Thyroid gland (tissue), 4 donors: Measurements from ENCODE around the gene GRIN3B. TPM values are rescaled to one million over a fixed set of nuclear protein-coding genes. Genes with fewer than 3 reads are reported as not detected.

Experiments
- DNase-seq, 2 donors: peaks; one replicate each; pipeline ENCODE4 v3.0.0-alpha.2; 2019
- H3K27ac ChIP-seq, 3 donors: fragments of 200-600 bp; sonication (generic); 1 replicate in 2 of 3; 2 replicates in 1 of 3; pipeline ENCODE4 v1.5.1; 2016 to 2019; ENCODE audit warnings: mild to moderate bottlenecking in 1 of 3, moderate library complexity in 1 of 3
- H3K27me3 ChIP-seq: fragments of 200-600 bp; sonication (generic); one replicate; pipeline ENCODE4 v1.5.1; 2019
- H3K36me3 ChIP-seq, 2 donors: fragments of 200-600 bp; sonication (generic); one replicate each; pipeline ENCODE4 v1.5.1; 2016 to 2019
- H3K4me1 ChIP-seq, 2 donors: fragments of 200-600 bp; sonication (generic); one replicate each; pipeline ENCODE4 v1.5.1; 2017 to 2019
- H3K4me3 ChIP-seq, 3 donors: fragments of 200-600 bp; sonication (generic); replicated peaks in 1 of 3; 1 replicate in 2 of 3; 2 replicates in 1 of 3; pipeline ENCODE4 v1.5.1; 2016; ENCODE audit warnings: mild to moderate bottlenecking in 1 of 3
- H3K9me3 ChIP-seq: fragments of 200-600 bp; sonication (generic); one replicate; pipeline ENCODE4 v1.5.1; 2017
- POLR2A ChIP-seq, 2 donors: fragments of 450-650 bp; IDR thresholded peaks; one replicate each; pipeline ENCODE4 v1.6.1; 2017; ENCODE audit warnings: antibody characterized with exemption in 2 of 2, mild to moderate bottlenecking in 2 of 2, moderate library complexity in 1 of 2
- WGBS, 2 donors: methylation state at CpG; one replicate each; pipeline ENCODE4 v1.1.5; 2017; 5-methylcytosine and 5-hydroxymethylcytosine counted together
- intact Hi-C: fragments of 100-400 bp; cut with DNase I; formaldehyde crosslinking; loops from one replicate; pipeline ENCODE4 v1.15.1; 2023
- total RNA-seq, 4 donors: library from RNA; depleted of rRNA; stranded (reverse); fragments of >200 nt; gene quantifications; one replicate each; pipeline ENCODE4 v1.2.3, GENCODE V29; 2016
- TF ChIP-seq, protein P1 (sequence below), 6 experiments: fragments of 200-600 bp in 3 of 6; fragments of 450-650 bp in 3 of 6; sonication (generic) in 3 of 6; IDR thresholded peaks; one replicate each; pipeline ENCODE4 v1.5.1; 2016 to 2019; ENCODE audit warnings: antibody characterized with exemption in 6 of 6, mild to moderate bottlenecking in 2 of 6, inconsistent platforms in 1 of 6, moderate library complexity in 1 of 6

Gene GRIN3B
- total RNA-seq, 4 donors from 2014 or later: 0.22 TPM; not detected in 3

GRCh38 chr19:1017906-1018305 lies 17.7 kb downstream of the GRIN3B start:
- intact Hi-C loops: no loop called here
- 56 to 92% methylated on average over 5 to 7 of the region's 9 CpGs for WGBS, 2 donors
- no peaks in the 10 kb centered on the region for H3K27me3 ChIP-seq
- H3K36me3 ChIP-seq: peaks cover 0 to 8% of the 10 kb centered on the region in 2 donors
- no peak for DNase-seq
- H3K4me3 ChIP-seq: no peak overlapping the region
- no peaks in the 10 kb centered on the region for H3K9me3 ChIP-seq
- TF ChIP-seq, protein P1, sequence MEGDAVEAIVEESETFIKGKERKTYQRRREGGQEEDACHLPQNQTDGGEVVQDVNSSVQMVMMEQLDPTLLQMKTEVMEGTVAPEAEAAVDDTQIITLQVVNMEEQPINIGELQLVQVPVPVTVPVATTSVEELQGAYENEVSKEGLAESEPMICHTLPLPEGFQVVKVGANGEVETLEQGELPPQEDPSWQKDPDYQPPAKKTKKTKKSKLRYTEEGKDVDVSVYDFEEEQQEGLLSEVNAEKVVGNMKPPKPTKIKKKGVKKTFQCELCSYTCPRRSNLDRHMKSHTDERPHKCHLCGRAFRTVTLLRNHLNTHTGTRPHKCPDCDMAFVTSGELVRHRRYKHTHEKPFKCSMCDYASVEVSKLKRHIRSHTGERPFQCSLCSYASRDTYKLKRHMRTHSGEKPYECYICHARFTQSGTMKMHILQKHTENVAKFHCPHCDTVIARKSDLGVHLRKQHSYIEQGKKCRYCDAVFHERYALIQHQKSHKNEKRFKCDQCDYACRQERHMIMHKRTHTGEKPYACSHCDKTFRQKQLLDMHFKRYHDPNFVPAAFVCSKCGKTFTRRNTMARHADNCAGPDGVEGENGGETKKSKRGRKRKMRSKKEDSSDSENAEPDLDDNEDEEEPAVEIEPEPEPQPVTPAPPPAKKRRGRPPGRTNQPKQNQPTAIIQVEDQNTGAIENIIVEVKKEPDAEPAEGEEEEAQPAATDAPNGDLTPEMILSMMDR (IDR thresholded peaks at IDR 0.05): no peak
- no peak for TF ChIP-seq POLR2A (IDR thresholded peaks at IDR 0.05)
- peaks cover 39 to 54% of the 10 kb centered on the region in 2 donors for H3K4me1 ChIP-seq
- no peak overlapping the region for H3K27ac ChIP-seq

- WGBS, 2 donors: 86 to 89% methylated on average over 5 of the region's 5 CpGs
- intact Hi-C loops: no loop called here
- H3K9me3 ChIP-seq: no peaks in the 10 kb centered on the region
- no peak overlapping the region for H3K27ac ChIP-seq
- H3K36me3 ChIP-seq: peaks cover 0 to 6% of the 10 kb centered on the region in 2 donors
- H3K4me3 ChIP-seq: no peak overlapping the region
- DNase-seq: no peak
- H3K27me3 ChIP-seq: no peaks in the 10 kb centered on the region
- H3K4me1 ChIP-seq: peaks cover 43 to 58% of the 10 kb centered on the region in 2 donors
- TF ChIP-seq, protein P1 (IDR thresholded peaks at IDR 0.05): no peak
- TF ChIP-seq POLR2A (IDR thresholded peaks at IDR 0.05): no peak
These were observed 18.2 kb downstream of the GRIN3B start for GRCh38 chr19:1018393-1018792.

DNA sequence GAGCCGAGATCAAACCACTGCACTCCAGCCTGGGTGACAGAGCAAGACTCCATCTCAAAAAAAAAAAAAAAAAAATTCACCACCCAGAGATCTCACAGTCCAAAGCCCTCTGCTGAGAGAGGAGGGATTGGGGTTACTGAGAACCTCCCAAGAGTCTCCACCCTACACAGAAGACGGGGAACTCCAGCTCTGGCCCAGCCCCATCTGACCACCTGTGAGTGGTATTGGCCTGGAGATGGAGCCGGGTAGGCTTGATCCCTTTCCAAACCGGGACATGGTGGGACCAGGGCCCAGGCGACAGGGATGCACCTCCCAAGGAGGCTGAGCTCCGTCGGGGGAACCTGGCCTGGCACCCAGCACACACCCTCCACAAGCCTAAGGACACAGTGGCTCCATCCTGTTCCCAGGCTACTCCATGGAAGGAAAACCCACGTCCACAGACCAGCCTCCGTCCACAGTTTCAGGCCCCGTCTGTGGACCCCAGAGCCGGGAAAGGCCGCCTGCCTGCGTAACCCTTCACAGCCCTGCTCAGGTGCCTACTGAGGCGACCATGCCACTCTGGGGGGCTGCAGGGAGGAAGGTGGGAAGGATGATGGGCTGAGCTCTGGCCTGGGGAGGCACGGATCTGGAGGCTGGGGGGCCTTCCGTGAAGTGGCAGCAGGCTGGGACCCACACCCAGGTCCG lies 18.9 kb downstream of the GRIN3B start:
- no peak for DNase-seq
- H3K27ac ChIP-seq: peak overlapping the region in 1 of 3 donors; percentile 44
- no peaks in the 10 kb centered on the region for H3K27me3 ChIP-seq
- TF ChIP-seq POLR2A (IDR thresholded peaks at IDR 0.05): no peak
- TF ChIP-seq, protein P1 (IDR thresholded peaks at IDR 0.05): no peak
- H3K4me1 ChIP-seq: peaks cover 43 to 63% of the 10 kb centered on the region in 2 donors
- no peaks in the 10 kb centered on the region for H3K9me3 ChIP-seq
- WGBS, 2 donors: 60 to 67% methylated on average over 6 to 11 of the region's 17 CpGs
- H3K36me3 ChIP-seq: no peaks in the 10 kb centered on the region
- intact Hi-C loops: no loop called here
- H3K4me3 ChIP-seq: peak overlapping the region in 1 of 3 donors; percentile 87

DNA sequence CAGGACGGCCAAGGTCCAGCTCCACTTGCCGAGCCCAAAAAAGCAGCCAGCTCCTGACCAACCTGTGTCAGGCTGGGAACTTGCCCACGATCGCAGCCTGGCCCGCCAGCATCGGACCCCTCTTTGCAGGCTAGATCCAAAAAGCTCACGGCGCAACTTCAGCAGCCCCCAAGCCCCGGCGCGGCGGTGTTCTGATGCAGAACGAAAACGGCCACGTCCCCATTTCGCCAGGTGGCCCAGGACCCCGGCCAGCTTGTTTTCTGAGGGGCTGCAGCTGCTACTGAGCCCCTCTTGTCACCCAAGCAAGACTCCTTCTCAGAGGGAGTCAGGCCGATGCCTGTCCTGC lies 19.4 kb downstream of the GRIN3B start:
- 65 to 83% methylated on average over 7 to 13 of the region's 18 CpGs for WGBS, 2 donors
- Histone ChIP-seq H3K36me3 (no peaks in the 10 kb centered on the region), H3K9me3 (no peaks in the 10 kb centered on the region), H3K27me3 (no peaks in the 10 kb centered on the region), H3K4me1 (peaks cover 43 to 63% of the 10 kb centered on the region in 2 donors), H3K4me3 (peak overlapping the region; percentile 21 to 92 (median 87)), H3K27ac (peak overlapping the region in 1 of 3 donors; percentile 44)
- TF ChIP-seq, protein P1 (IDR thresholded peaks at IDR 0.05): no peak
- TF ChIP-seq POLR2A (IDR thresholded peaks at IDR 0.05): no peak
- no peak for DNase-seq
- intact Hi-C loops: no loop called here
